H9 (cell line): Measurements from ENCODE around the gene CYGB. TPM values are rescaled to one million over a fixed set of nuclear protein-coding genes. Genes with fewer than 3 reads are reported as not detected.

ENCODE experiments used
- DNase-seq: peaks from one replicate; pipeline ENCODE4 v3.0.0-alpha.2; 2017
- H2AFZ ChIP-seq: one replicate; pipeline ENCODE4 v1.6.1; 2013; ENCODE audit warnings: mild to moderate bottlenecking, low read length, control low read depth, moderate library complexity
- H2AK5ac ChIP-seq: 2 replicates; pipeline ENCODE4 v1.6.1; 2013; ENCODE audit warnings: low read length, control low read depth, mixed read lengths; ENCODE audit not compliant: insufficient read length
- H2BK120ac ChIP-seq: one replicate; pipeline ENCODE4 v1.6.1; 2013; ENCODE audit warnings: low read depth, mild to moderate bottlenecking, low read length, control low read depth, inconsistent platforms; ENCODE audit not compliant: poor library complexity, severe bottlenecking
- H2BK12ac ChIP-seq: 2 replicates; pipeline ENCODE4 v1.6.1; 2013; ENCODE audit warnings: low read length, control low read depth, mixed read lengths, low read depth; ENCODE audit not compliant: insufficient read length
- H2BK15ac ChIP-seq: 2 replicates; pipeline ENCODE4 v1.6.1; 2013; ENCODE audit warnings: low read depth, low read length, control low read depth
- H2BK20ac ChIP-seq: one replicate; pipeline ENCODE4 v1.6.1; 2013; ENCODE audit warnings: low read depth, mild to moderate bottlenecking, low read length, control low read depth, inconsistent platforms; ENCODE audit not compliant: poor library complexity, severe bottlenecking
- H2BK5ac ChIP-seq: 2 replicates; pipeline ENCODE4 v1.6.1; 2013; ENCODE audit warnings: low read length, control low read depth, mixed read lengths; ENCODE audit not compliant: insufficient read length
- H3K14ac ChIP-seq: 2 replicates; pipeline ENCODE4 v1.6.1; 2013; ENCODE audit warnings: low read length, control low read depth; ENCODE audit not compliant: insufficient read depth
- H3K18ac ChIP-seq: 2 replicates; pipeline ENCODE4 v1.6.1; 2013; ENCODE audit warnings: low read depth, mild to moderate bottlenecking, mixed read lengths, low read length, control low read depth; ENCODE audit not compliant: insufficient read length
- H3K23ac ChIP-seq: 2 replicates; pipeline ENCODE4 v1.6.1; 2013; ENCODE audit warnings: low read length, control low read depth, mixed read lengths, low read depth; ENCODE audit not compliant: insufficient read length
- H3K23me2 ChIP-seq: 2 replicates; pipeline ENCODE4 v1.6.1; 2013; ENCODE audit warnings: low read depth, mild to moderate bottlenecking, mixed read lengths, low read length, control low read depth; ENCODE audit not compliant: insufficient read length, poor library complexity, severe bottlenecking
- H3K27ac ChIP-seq: 2 replicates; pipeline ENCODE4 v1.5.1; 2013; ENCODE audit warnings: low read length, control low read depth, mixed read lengths, low read depth; ENCODE audit not compliant: insufficient read length
- H3K27me3 ChIP-seq: 2 replicates; pipeline ENCODE4 v1.6.1; 2013; ENCODE audit warnings: low read length, control low read depth, inconsistent platforms; ENCODE audit not compliant: insufficient read depth
- H3K4ac ChIP-seq: 2 replicates; pipeline ENCODE4 v1.6.1; 2013; ENCODE audit warnings: low read depth, mild to moderate bottlenecking, control low read depth, inconsistent platforms, low read length, moderate library complexity
- H3K4me1 ChIP-seq: 2 replicates; pipeline ENCODE4 v1.6.1; 2013; ENCODE audit warnings: low read length, control low read depth, inconsistent platforms; ENCODE audit not compliant: insufficient read depth
- H3K4me2 ChIP-seq: 2 replicates; pipeline ENCODE4 v1.6.1; 2013; ENCODE audit warnings: low read length, control low read depth, mixed read lengths; ENCODE audit not compliant: insufficient read length, insufficient read depth
- H3K56ac ChIP-seq: 2 replicates; pipeline ENCODE4 v1.6.1; 2013; ENCODE audit warnings: low read depth, mild to moderate bottlenecking, mixed read lengths, low read length, control low read depth; ENCODE audit not compliant: insufficient read length
- H3K79me1 ChIP-seq: 2 replicates; pipeline ENCODE4 v1.6.1; 2013; ENCODE audit warnings: low read depth, mild to moderate bottlenecking, moderate library complexity, low read length, control low read depth, inconsistent platforms; ENCODE audit not compliant: insufficient read depth, poor library complexity, severe bottlenecking
- H3K79me2 ChIP-seq: 2 replicates; pipeline ENCODE4 v1.6.1; 2013; ENCODE audit warnings: low read length, control low read depth, inconsistent platforms; ENCODE audit not compliant: insufficient read depth
- H3K9ac ChIP-seq: 2 replicates; pipeline ENCODE4 v1.6.1; 2013; ENCODE audit warnings: low read length, control low read depth, mixed read lengths; ENCODE audit not compliant: insufficient read length; ENCODE audit errors: extremely low read depth
- H3K9me3 ChIP-seq: one replicate; pipeline ENCODE4 v1.6.1; 2013; ENCODE audit warnings: low read depth, low read length, inconsistent platforms; ENCODE audit not compliant: control insufficient read depth
- H3T11ph ChIP-seq: one replicate; pipeline ENCODE4 v1.6.1; 2013; ENCODE audit warnings: mild to moderate bottlenecking, low read length, control low read depth, inconsistent platforms
- H4K20me1 ChIP-seq: one replicate; pipeline ENCODE4 v1.6.1; 2013; ENCODE audit not compliant: control insufficient read depth, insufficient read length, insufficient read depth
- H4K5ac ChIP-seq: 2 replicates; pipeline ENCODE4 v1.6.1; 2013; ENCODE audit warnings: low read depth, mild to moderate bottlenecking, mixed read lengths, low read length, control low read depth; ENCODE audit not compliant: insufficient read length
- H4K8ac ChIP-seq: replicated peaks from 2 replicates; pipeline ENCODE4 v1.6.1; 2013; ENCODE audit warnings: low read length, control low read depth, mixed read lengths, low read depth; ENCODE audit not compliant: insufficient read length
- H4K91ac ChIP-seq: 2 replicates; pipeline ENCODE4 v1.6.1; 2013; ENCODE audit warnings: low read depth, mild to moderate bottlenecking, moderate library complexity, mixed read lengths, low read length, control low read depth; ENCODE audit not compliant: insufficient read length
- H3K27ac Mint-ChIP-seq, 3 experiments: 2 replicates in 2 of 3; 3 replicates in 1 of 3; pipeline ENCODE4 v1.8.0; 2020 to 2021; ENCODE audit warnings: mixed read lengths in 3 of 3, mild to moderate bottlenecking in 1 of 3, moderate library complexity in 1 of 3
- H3K27me3 Mint-ChIP-seq: 2 replicates; pipeline ENCODE4 v1.8.0; 2021; ENCODE audit warnings: low read depth, mild to moderate bottlenecking, moderate library complexity, mixed read lengths
- H3K36me3 Mint-ChIP-seq, 3 experiments: 2 replicates in 2 of 3; 3 replicates in 1 of 3; pipeline ENCODE4 v1.8.0; 2020 to 2021; ENCODE audit warnings: low read depth in 3 of 3, mixed read lengths in 3 of 3; ENCODE audit not compliant: insufficient read depth in 1 of 3
- H3K4me1 Mint-ChIP-seq, 2 experiments: 2 replicates each; pipeline ENCODE4 v1.8.0; 2020; ENCODE audit warnings: mixed read lengths in 2 of 2
- H3K4me3 Mint-ChIP-seq, 2 experiments: 2 replicates in 1 of 2; 3 replicates in 1 of 2; pipeline ENCODE4 v1.8.0; 2020 to 2021; ENCODE audit warnings: mild to moderate bottlenecking in 2 of 2, mixed read lengths in 2 of 2, moderate library complexity in 1 of 2
- H3K9me3 Mint-ChIP-seq, 2 experiments: 2 replicates in 1 of 2; 3 replicates in 1 of 2; pipeline ENCODE4 v1.8.0; 2020; ENCODE audit warnings: mild to moderate bottlenecking in 2 of 2, mixed read lengths in 2 of 2, moderate library complexity in 1 of 2
- WGBS: extraction: QIAGEN DNeasy Blood & Tissue Kit; methylation state at CpG from one replicate; pipeline ENCODE4 v1.1.7; 2013; ENCODE audit warnings: missing lambda C conversion rate, low lambda C conversion rate, mixed read lengths; ENCODE audit not compliant: insufficient read length; ENCODE audit errors: extremely low coverage; 5-methylcytosine and 5-hydroxymethylcytosine counted together
- total RNA-seq: library from RNA; stranded (reverse); gene quantifications from 2 replicates; pipeline ENCODE4 v1.2.1, GENCODE V29; 2021
- TF ChIP-seq, protein P1 (sequence below): fragments of 200-600 bp; sonication (generic); conservative IDR thresholded peaks from 3 replicates; pipeline ENCODE4 v1.8.0; 2021; ENCODE audit warnings: antibody characterized with exemption, mild to moderate bottlenecking

The CYGB gene
- total RNA-seq, 1 experiment from 2014 or later, result 2.4 TPM

DNA sequence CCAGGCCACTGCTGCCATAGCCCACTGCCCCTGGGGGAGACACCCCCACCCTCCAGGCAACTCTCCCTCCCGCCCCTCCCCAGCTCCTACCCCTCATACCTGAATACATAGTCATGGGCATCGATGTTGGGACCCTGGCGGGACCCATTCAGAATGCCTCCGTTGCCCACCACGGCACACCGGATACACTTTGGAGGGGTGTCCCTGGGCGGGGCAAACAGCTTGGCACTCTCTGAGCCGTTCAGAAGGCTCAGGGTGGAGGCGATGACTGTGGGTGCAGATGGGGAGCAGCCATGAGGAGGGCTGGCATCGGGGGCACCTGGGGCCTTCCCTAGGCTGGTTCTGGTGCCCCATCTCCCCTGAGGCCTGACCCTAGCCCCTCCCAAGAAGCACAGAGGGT is 35.6 kb upstream of the CYGB start:
- no peak overlapping the region for H2BK20ac ChIP-seq
- no peak overlapping the region for H3K9ac ChIP-seq
- H3K4ac ChIP-seq, result no peak overlapping the region
- no peak overlapping the region for H2BK120ac ChIP-seq
- H2BK5ac ChIP-seq, result no peak overlapping the region
- no peak overlapping the region for H2BK12ac ChIP-seq
- no peak overlapping the region for H3T11ph ChIP-seq
- H4K8ac ChIP-seq, result no peak overlapping the region
- no peak overlapping the region for H3K14ac ChIP-seq
- no peak overlapping the region for H2BK15ac ChIP-seq
- peaks cover 15 to 18% of the 10 kb centered on the region in 2 experiments for H3K4me1 Mint-ChIP-seq
- H4K20me1 ChIP-seq, result no peaks in the 10 kb centered on the region
- no peak overlapping the region for H3K4me3 Mint-ChIP-seq
- no peak overlapping the region for H4K91ac ChIP-seq
- no peaks in the 10 kb centered on the region; the same call in none of the 2 replicates for H3K27me3 Mint-ChIP-seq
- no peak overlapping the region for H2AK5ac ChIP-seq
- no CpG with 5 or more reads among the region's 10 CpGs for WGBS
- H3K56ac ChIP-seq, result no peak overlapping the region
- no peak overlapping the region for H2AFZ ChIP-seq
- H3K9me3 ChIP-seq, result no peaks in the 10 kb centered on the region
- no peaks in the 10 kb centered on the region for H3K79me1 ChIP-seq
- no peaks in the 10 kb centered on the region for H3K79me2 ChIP-seq
- H3K27ac Mint-ChIP-seq, result no peak overlapping the region
- no peak overlapping the region for H3K4me2 ChIP-seq
- TF ChIP-seq, protein P1, sequence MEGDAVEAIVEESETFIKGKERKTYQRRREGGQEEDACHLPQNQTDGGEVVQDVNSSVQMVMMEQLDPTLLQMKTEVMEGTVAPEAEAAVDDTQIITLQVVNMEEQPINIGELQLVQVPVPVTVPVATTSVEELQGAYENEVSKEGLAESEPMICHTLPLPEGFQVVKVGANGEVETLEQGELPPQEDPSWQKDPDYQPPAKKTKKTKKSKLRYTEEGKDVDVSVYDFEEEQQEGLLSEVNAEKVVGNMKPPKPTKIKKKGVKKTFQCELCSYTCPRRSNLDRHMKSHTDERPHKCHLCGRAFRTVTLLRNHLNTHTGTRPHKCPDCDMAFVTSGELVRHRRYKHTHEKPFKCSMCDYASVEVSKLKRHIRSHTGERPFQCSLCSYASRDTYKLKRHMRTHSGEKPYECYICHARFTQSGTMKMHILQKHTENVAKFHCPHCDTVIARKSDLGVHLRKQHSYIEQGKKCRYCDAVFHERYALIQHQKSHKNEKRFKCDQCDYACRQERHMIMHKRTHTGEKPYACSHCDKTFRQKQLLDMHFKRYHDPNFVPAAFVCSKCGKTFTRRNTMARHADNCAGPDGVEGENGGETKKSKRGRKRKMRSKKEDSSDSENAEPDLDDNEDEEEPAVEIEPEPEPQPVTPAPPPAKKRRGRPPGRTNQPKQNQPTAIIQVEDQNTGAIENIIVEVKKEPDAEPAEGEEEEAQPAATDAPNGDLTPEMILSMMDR, result no peak
- no peak overlapping the region for H3K23ac ChIP-seq
- H3K4me1 ChIP-seq, result no peaks in the 10 kb centered on the region; the same call in 1 of the 2 replicates
- no peak for DNase-seq
- H4K5ac ChIP-seq, result no peak overlapping the region
- no peak overlapping the region for H3K18ac ChIP-seq
- peaks cover 0 to 4% (median 0%) of the 10 kb centered on the region in 3 experiments; a peak in 3 of 7 replicates for H3K36me3 Mint-ChIP-seq
- H3K27ac ChIP-seq, result no peak overlapping the region
- H3K9me3 Mint-ChIP-seq, result no peaks in the 10 kb centered on the region
- no peaks in the 10 kb centered on the region for H3K23me2 ChIP-seq
- no peaks in the 10 kb centered on the region for H3K27me3 ChIP-seq
